IMR-90 (cell line): ENCODE data around the gene CDH3. TPM values are rescaled to one million over a fixed set of nuclear protein-coding genes. Genes with fewer than 3 reads are reported as not detected.

ENCODE experiments used
- ATAC-seq: fragments of 200-7000 bp; cut with Tn5 transposase; 2 replicates; pipeline ENCODE4 v1.9.1; 2020; ENCODE audit warnings: low read depth, mild to moderate bottlenecking, moderate library complexity
- BruUV-seq: library from RNA; stranded (reverse); fragments of 400-500 nt; replicated peaks from 2 replicates; lab custom pipeline; 2021; lab: Mats Ljungman, UMichigan
- CTCF ChIA-PET: fragments of 300-600 bp; formaldehyde crosslinking; extraction: SDS; loops from one replicate; lab custom pipeline; 2021; ENCODE audit warnings: antibody characterized with exemption; lab: Yijun Ruan, JAX
- POLR2A ChIA-PET: fragments of 300-600 bp; sonication (Branson Sonifier 250); formaldehyde crosslinking; loops from one replicate; lab custom pipeline; 2022; ENCODE audit warnings: antibody characterized with exemption; ENCODE audit not compliant: unreplicated experiment; lab: Charles Lee
- DNase-seq: peaks from one replicate; pipeline ENCODE4 v3.0.0; 2013
- H2AFZ ChIP-seq: replicated peaks from 2 replicates; pipeline ENCODE3; 2013; ENCODE audit warnings: low read length, mild to moderate bottlenecking; ENCODE audit not compliant: poor library complexity
- H2AK5ac ChIP-seq: 2 replicates; pipeline ENCODE4 v1.6.1; 2013; ENCODE audit warnings: low read depth, low read length, inconsistent platforms
- H2AK9ac ChIP-seq: replicated peaks from 2 replicates; pipeline ENCODE3; 2013; ENCODE audit warnings: mild to moderate bottlenecking, low read depth, low read length, moderate library complexity; ENCODE audit not compliant: poor library complexity
- H2BK120ac ChIP-seq: 2 replicates; pipeline ENCODE4 v1.6.1; 2013; ENCODE audit warnings: low read depth, low read length, inconsistent platforms
- H2BK15ac ChIP-seq: 3 replicates; pipeline ENCODE4 v1.6.1; 2013; ENCODE audit warnings: low read depth, low read length, inconsistent platforms
- H2BK20ac ChIP-seq: 2 replicates; pipeline ENCODE4 v1.6.1; 2013; ENCODE audit warnings: low read depth, mild to moderate bottlenecking, inconsistent platforms, low read length, moderate library complexity
- H2BK5ac ChIP-seq: 2 replicates; pipeline ENCODE4 v1.6.1; 2013; ENCODE audit warnings: mild to moderate bottlenecking, low read depth, low read length, inconsistent platforms; ENCODE audit not compliant: poor library complexity, severe bottlenecking
- H3K14ac ChIP-seq: replicated peaks from 2 replicates; pipeline ENCODE4 v1.6.1; 2013; ENCODE audit warnings: low read depth, low read length, inconsistent platforms
- H3K18ac ChIP-seq: 2 replicates; pipeline ENCODE4 v1.6.1; 2013; ENCODE audit warnings: low read depth, low read length, control low read depth
- H3K23ac ChIP-seq: 2 replicates; pipeline ENCODE4 v1.6.1; 2013; ENCODE audit warnings: low read depth, low read length, inconsistent platforms
- H3K27ac ChIP-seq: 2 replicates; pipeline ENCODE4 v1.5.1; 2013; ENCODE audit warnings: mild to moderate bottlenecking, control low read depth, low read length; ENCODE audit not compliant: insufficient read depth
- H3K27me3 ChIP-seq: 2 replicates; pipeline ENCODE4 v1.6.1; 2013; ENCODE audit warnings: low read length; ENCODE audit not compliant: control insufficient read depth, insufficient read depth
- H3K36me3 ChIP-seq: 2 replicates; pipeline ENCODE4 v1.6.1; 2013; ENCODE audit warnings: low read length, mixed read lengths; ENCODE audit not compliant: control insufficient read depth, insufficient read depth
- H3K4ac ChIP-seq: 2 replicates; pipeline ENCODE4 v1.6.1; 2013; ENCODE audit warnings: low read depth, low read length, inconsistent platforms
- H3K4me1 ChIP-seq: 2 replicates; pipeline ENCODE4 v1.6.1; 2013; ENCODE audit warnings: low read length, mixed read lengths; ENCODE audit not compliant: control insufficient read depth, insufficient read depth
- H3K4me2 ChIP-seq: 2 replicates; pipeline ENCODE4 v1.6.1; 2013; ENCODE audit warnings: low read depth, mild to moderate bottlenecking, control low read depth, low read length, moderate library complexity
- H3K4me3 ChIP-seq: 2 replicates; pipeline ENCODE4 v1.5.1; 2013; ENCODE audit warnings: low read depth, mild to moderate bottlenecking, control low read depth, low read length, moderate library complexity; ENCODE audit not compliant: insufficient read depth
- H3K56ac ChIP-seq: 2 replicates; pipeline ENCODE4 v1.6.1; 2013; ENCODE audit warnings: low read length, inconsistent platforms; ENCODE audit not compliant: insufficient read depth; ENCODE audit errors: extremely low read depth
- H3K79me1 ChIP-seq, 2 experiments: 2 replicates each; pipeline ENCODE4 v1.6.1; 2013; ENCODE audit warnings: low read length in 2 of 2, inconsistent platforms in 1 of 2, low read depth in 1 of 2
- H3K9ac ChIP-seq: 2 replicates; pipeline ENCODE4 v1.6.1; 2013; ENCODE audit warnings: low read depth, low read length, control low read depth
- H3K9me1 ChIP-seq: 2 replicates; pipeline ENCODE4 v1.6.1; 2013; ENCODE audit warnings: low read length, inconsistent platforms; ENCODE audit not compliant: insufficient read depth
- H3K9me3 ChIP-seq: 2 replicates; pipeline ENCODE4 v1.6.1; 2013; ENCODE audit warnings: low read length; ENCODE audit not compliant: control insufficient read depth, insufficient read depth
- H4K20me1 ChIP-seq: 2 replicates; pipeline ENCODE4 v1.6.1; 2013; ENCODE audit warnings: low read length, inconsistent platforms; ENCODE audit not compliant: insufficient read depth
- H4K5ac ChIP-seq: 2 replicates; pipeline ENCODE4 v1.6.1; 2013; ENCODE audit warnings: mild to moderate bottlenecking, low read depth, low read length, control low read depth
- H4K8ac ChIP-seq, 2 experiments: 2 replicates each; pipeline ENCODE4 v1.6.1; 2013; ENCODE audit warnings: low read depth in 2 of 2, low read length in 2 of 2, control low read depth in 1 of 2, inconsistent platforms in 1 of 2
- H4K91ac ChIP-seq: 2 replicates; pipeline ENCODE4 v1.6.1; 2013; ENCODE audit warnings: low read depth, low read length, inconsistent platforms; ENCODE audit not compliant: insufficient read depth
- BHLHE40 ChIP-seq: fragments of 150-350 bp; IDR thresholded peaks from 2 replicates; pipeline ENCODE4 v1.6.1; 2016; ENCODE audit warnings: mild to moderate bottlenecking, low read depth, low read length
- CHD1 ChIP-seq: IDR thresholded peaks from 2 replicates; pipeline ENCODE4 v1.6.1; 2012; ENCODE audit warnings: low read depth, low read length, improper control_type of control experiment
- FOS ChIP-seq: fragments of 150-350 bp; IDR thresholded peaks from 2 replicates; pipeline ENCODE4 v1.6.1; 2016; ENCODE audit warnings: low read depth, low read length
- MAFK ChIP-seq: IDR thresholded peaks from 2 replicates; pipeline ENCODE4 v1.6.1; 2012; ENCODE audit warnings: low read depth, low read length, improper control_type of control experiment
- MAZ ChIP-seq: IDR thresholded peaks from 2 replicates; pipeline ENCODE4 v1.6.1; 2012; ENCODE audit warnings: low read depth, mild to moderate bottlenecking, low read length, improper control_type of control experiment, moderate library complexity, borderline replicate concordance
- MXI1 ChIP-seq: IDR thresholded peaks from 2 replicates; pipeline ENCODE4 v1.6.1; 2012; ENCODE audit warnings: low read depth, mild to moderate bottlenecking, low read length, moderate library complexity, borderline replicate concordance
- NFE2L2 ChIP-seq: fragments of 150-350 bp; IDR thresholded peaks from 2 replicates; pipeline ENCODE4 v1.6.1; 2016; ENCODE audit warnings: low read depth, mild to moderate bottlenecking, low read length
- POLR2A ChIP-seq: IDR thresholded peaks from 2 replicates; pipeline ENCODE4 v1.6.1; 2012; ENCODE audit warnings: mild to moderate bottlenecking, low read depth, low read length
- RAD21 ChIP-seq: IDR thresholded peaks from 2 replicates; pipeline ENCODE4 v1.6.1; 2012; ENCODE audit warnings: low read length, improper control_type of control experiment
- RCOR1 ChIP-seq: IDR thresholded peaks from 2 replicates; pipeline ENCODE4 v1.6.1; 2012; ENCODE audit warnings: mild to moderate bottlenecking, low read length, improper control_type of control experiment; ENCODE audit not compliant: insufficient replicate concordance
- RFX5 ChIP-seq: IDR thresholded peaks from 2 replicates; pipeline ENCODE4 v1.8.0; 2012; ENCODE audit warnings: low read depth, mild to moderate bottlenecking, low read length, moderate library complexity
- SMC3 ChIP-seq: fragments of 150-350 bp; IDR thresholded peaks from 2 replicates; pipeline ENCODE4 v1.6.1; 2016; ENCODE audit warnings: low read depth, mild to moderate bottlenecking, antibody characterized with exemption, low read length, moderate library complexity
- WGBS, 2 experiments: methylation state at CpG; one replicate each; pipeline versions ENCODE4 v1.1.5 to v1.1.7; 2013; ENCODE audit warnings: missing lambda C conversion rate in 2 of 2; ENCODE audit not compliant: insufficient read length in 1 of 2; ENCODE audit errors: extremely low coverage in 2 of 2; 5-methylcytosine and 5-hydroxymethylcytosine counted together
- dilution Hi-C: fragments of 300-500 bp; cut with HindIII; formaldehyde crosslinking; loops from one replicate; pipeline ENCODE4 v1.14.3; 2018; ENCODE audit warnings: low sequenced_read_pairs; ENCODE audit not compliant: unreplicated experiment
- in situ Hi-C: fragments of 300-500 bp; cut with MboI; formaldehyde crosslinking; loops from 3 replicates; pipeline ENCODE4 v1.14.3; 2019; ENCODE audit warnings: low sequenced_read_pairs, inconsistent platforms, mixed read lengths
- intact Hi-C: fragments of 100-400 bp; cut with micrococcal nuclease; formaldehyde crosslinking; loops from 2 replicates; pipeline ENCODE4 v1.10.0; 2022
- polyA plus RNA-seq, 3 experiments: library from polyadenylated mRNA; depleted of rRNA; stranded (reverse); fragments of >200 nt; gene quantifications; 2 replicates each; pipeline ENCODE4 v1.2.3, GENCODE V29; 2012; ENCODE audit warnings: low replicate concordance in 1 of 3
- total RNA-seq: library from RNA; depleted of rRNA; stranded (reverse); fragments of >200 nt; gene quantifications from 2 replicates; pipeline ENCODE4 v1.2.3, GENCODE V29; 2012
- TF ChIP-seq, protein P1 (sequence below): fragments of 150-350 bp; IDR thresholded peaks from 2 replicates; pipeline ENCODE4 v1.6.1; 2017; ENCODE audit warnings: mild to moderate bottlenecking, antibody characterized with exemption, low read length, low read depth
- TF ChIP-seq, protein P2 (sequence below): conservative IDR thresholded peaks from 2 replicates; pipeline ENCODE4 v1.5.1; 2012; ENCODE audit warnings: mild to moderate bottlenecking, low read depth, low read length, improper control_type of control experiment
- TF ChIP-seq, protein P3 (sequence below): fragments of 150-350 bp; IDR thresholded peaks from 2 replicates; pipeline ENCODE4 v1.6.1; 2016; ENCODE audit warnings: low read depth, mild to moderate bottlenecking, low read length, moderate library complexity, borderline replicate concordance

CDH3 gene
- total and polyA plus RNA-seq, 2 of the 4 experiments (the other 2 are of a cell fraction): not detected

DNA sequence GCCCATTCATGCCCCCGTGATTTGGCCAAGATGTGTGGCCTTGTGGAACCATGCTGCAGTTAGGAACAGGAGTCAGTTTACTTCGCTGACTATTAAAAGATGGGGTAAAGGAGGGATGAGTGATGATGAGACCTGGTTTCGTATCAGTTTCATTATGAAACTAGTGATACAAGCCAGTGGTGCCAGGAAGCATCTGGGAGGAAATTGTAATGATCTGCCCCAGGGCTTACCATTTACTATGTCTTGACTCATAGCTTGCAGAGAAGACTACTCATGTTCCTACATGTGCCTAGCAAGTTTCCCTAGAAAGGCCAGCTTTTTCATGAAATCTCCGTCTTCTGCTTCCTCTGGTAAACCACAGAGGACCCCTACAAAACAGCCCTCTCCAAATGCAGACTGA, 23.2 kb downstream of the CDH3 start:
- Histone ChIP-seq H3K14ac (no peak overlapping the region), H4K20me1 (no peaks in the 10 kb centered on the region), H2BK120ac (no peak overlapping the region), H2BK5ac (no peak overlapping the region), H3K56ac (no peak overlapping the region), H3K9ac (no peak overlapping the region), H4K91ac (no peak overlapping the region), H3K23ac (no peak overlapping the region), H3K9me1 (no peaks in the 10 kb centered on the region), H3K36me3 (no peaks in the 10 kb centered on the region), H3K4me3 (no peak overlapping the region), H3K18ac (no peak overlapping the region), H3K27me3 (peaks cover 2% of the 10 kb centered on the region), H4K5ac (no peak overlapping the region), H3K4me2 (no peak overlapping the region), H3K27ac (no peak overlapping the region), H3K4ac (no peak overlapping the region), H2BK20ac (no peak overlapping the region), H2AFZ (no peak overlapping the region), H3K4me1 (no peaks in the 10 kb centered on the region), H2BK15ac (no peak overlapping the region), H4K8ac (no peak overlapping the region), H2AK5ac (no peak overlapping the region), H3K79me1 (no peaks in the 10 kb centered on the region), H3K9me3 (0 out of 2 replicates have a peak, but pooled peaks cover 3% of the 10 kb centered on the region), H2AK9ac (no peak overlapping the region)
- ATAC-seq: no peak
- DNase-seq: peak; percentile 5
- TF ChIP-seq RFX5: no peak
- TF ChIP-seq SMC3: no peak
- TF ChIP-seq NFE2L2: no peak
- TF ChIP-seq MAZ: no peak
- TF ChIP-seq FOS: no peak
- TF ChIP-seq RCOR1: no peak
- no peak for TF ChIP-seq MXI1
- TF ChIP-seq RAD21: no peak
- TF ChIP-seq MAFK: no peak
- TF ChIP-seq POLR2A: no peak
- TF ChIP-seq, protein P1, sequence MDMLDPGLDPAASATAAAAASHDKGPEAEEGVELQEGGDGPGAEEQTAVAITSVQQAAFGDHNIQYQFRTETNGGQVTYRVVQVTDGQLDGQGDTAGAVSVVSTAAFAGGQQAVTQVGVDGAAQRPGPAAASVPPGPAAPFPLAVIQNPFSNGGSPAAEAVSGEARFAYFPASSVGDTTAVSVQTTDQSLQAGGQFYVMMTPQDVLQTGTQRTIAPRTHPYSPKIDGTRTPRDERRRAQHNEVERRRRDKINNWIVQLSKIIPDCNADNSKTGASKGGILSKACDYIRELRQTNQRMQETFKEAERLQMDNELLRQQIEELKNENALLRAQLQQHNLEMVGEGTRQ: no peak
- no peak for TF ChIP-seq CHD1
- TF ChIP-seq, protein P2, sequence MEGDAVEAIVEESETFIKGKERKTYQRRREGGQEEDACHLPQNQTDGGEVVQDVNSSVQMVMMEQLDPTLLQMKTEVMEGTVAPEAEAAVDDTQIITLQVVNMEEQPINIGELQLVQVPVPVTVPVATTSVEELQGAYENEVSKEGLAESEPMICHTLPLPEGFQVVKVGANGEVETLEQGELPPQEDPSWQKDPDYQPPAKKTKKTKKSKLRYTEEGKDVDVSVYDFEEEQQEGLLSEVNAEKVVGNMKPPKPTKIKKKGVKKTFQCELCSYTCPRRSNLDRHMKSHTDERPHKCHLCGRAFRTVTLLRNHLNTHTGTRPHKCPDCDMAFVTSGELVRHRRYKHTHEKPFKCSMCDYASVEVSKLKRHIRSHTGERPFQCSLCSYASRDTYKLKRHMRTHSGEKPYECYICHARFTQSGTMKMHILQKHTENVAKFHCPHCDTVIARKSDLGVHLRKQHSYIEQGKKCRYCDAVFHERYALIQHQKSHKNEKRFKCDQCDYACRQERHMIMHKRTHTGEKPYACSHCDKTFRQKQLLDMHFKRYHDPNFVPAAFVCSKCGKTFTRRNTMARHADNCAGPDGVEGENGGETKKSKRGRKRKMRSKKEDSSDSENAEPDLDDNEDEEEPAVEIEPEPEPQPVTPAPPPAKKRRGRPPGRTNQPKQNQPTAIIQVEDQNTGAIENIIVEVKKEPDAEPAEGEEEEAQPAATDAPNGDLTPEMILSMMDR: no peak
- TF ChIP-seq, protein P3, sequence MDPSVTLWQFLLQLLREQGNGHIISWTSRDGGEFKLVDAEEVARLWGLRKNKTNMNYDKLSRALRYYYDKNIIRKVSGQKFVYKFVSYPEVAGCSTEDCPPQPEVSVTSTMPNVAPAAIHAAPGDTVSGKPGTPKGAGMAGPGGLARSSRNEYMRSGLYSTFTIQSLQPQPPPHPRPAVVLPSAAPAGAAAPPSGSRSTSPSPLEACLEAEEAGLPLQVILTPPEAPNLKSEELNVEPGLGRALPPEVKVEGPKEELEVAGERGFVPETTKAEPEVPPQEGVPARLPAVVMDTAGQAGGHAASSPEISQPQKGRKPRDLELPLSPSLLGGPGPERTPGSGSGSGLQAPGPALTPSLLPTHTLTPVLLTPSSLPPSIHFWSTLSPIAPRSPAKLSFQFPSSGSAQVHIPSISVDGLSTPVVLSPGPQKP: no peak
- TF ChIP-seq BHLHE40: no peak
- dilution Hi-C loops (no loop called here), in situ Hi-C loops (no loop called here), intact Hi-C loops (no loop called here)
- WGBS, 2 experiments: no CpG with 5 or more reads among the region's 4 CpGs
- BruUV-seq: no TSS peak
- CTCF ChIA-PET: interaction anchor here (1.9 kb wide), 1 partner anchor 9 kb away, joined by 6 read pairs; no protein-coding TSS in a partner anchor
- POLR2A ChIA-PET: no interaction called here
